Stimulated activated CD4-positive, alpha-beta T cell treated with anti-CD3 and anti-CD28 coated beads, Interleukin-4, amount 100 ng/mL, for 48 hours (primary cell): Measurements from ENCODE around the gene TCEAL1.
"Not testable (repeated sequence)": the region's sequence is repeated elsewhere in the genome, so short reads cannot be mapped to it uniquely, and the experiment has no call there.

Source experiments
- DNase-seq, 2 donors: peaks; one replicate each; pipeline ENCODE4 v3.0.0-alpha.2; 2020; ENCODE audit warnings: low read depth in 2 of 2

Gene TCEAL1

GRCh38 chrX:103635436-103635835 lies 6.7 kb downstream of the TCEAL1 start:
- no peak for DNase-seq

GRCh38 chrX:103637604-103638338 lies 9.0 kb downstream of the TCEAL1 start:
- no peak for DNase-seq

GRCh38 chrX:103638479-103639346 lies 9.9 kb downstream of the TCEAL1 start:
- not testable (repeated sequence) for DNase-seq

- no peak for DNase-seq
Measured at GRCh38 chrX:103640401-103641155, 11.8 kb downstream of the TCEAL1 start.

GRCh38 chrX:103644125-103644524 lies 15.3 kb downstream of the TCEAL1 start:
- DNase-seq: no peak

- no peak for DNase-seq
Measured at GRCh38 chrX:103647630-103648029, 18.9 kb downstream of the TCEAL1 start.

- no peak for DNase-seq
Measured at GRCh38 chrX:103651151-103651773, 22.5 kb downstream of the TCEAL1 start.

GRCh38 chrX:103655230-103656000 lies 26.6 kb downstream of the TCEAL1 start:
- DNase-seq: not testable (repeated sequence)

GRCh38 chrX:103656617-103657016 lies 27.8 kb downstream of the TCEAL1 start:
- DNase-seq: no peak

GRCh38 chrX:103657066-103657465 lies 28.3 kb downstream of the TCEAL1 start:
- not testable (repeated sequence) for DNase-seq

- DNase-seq: no peak
Measured at GRCh38 chrX:103658681-103659433, 30.1 kb downstream of the TCEAL1 start.

- not testable (repeated sequence) for DNase-seq
Measured at GRCh38 chrX:103659460-103659859, 30.7 kb downstream of the TCEAL1 start.

- DNase-seq: no peak
Measured at GRCh38 chrX:103663981-103664762, 35.4 kb downstream of the TCEAL1 start.

- no peak for DNase-seq
Measured at GRCh38 chrX:103666202-103667107, 37.7 kb downstream of the TCEAL1 start.

- DNase-seq: no peak
Measured at GRCh38 chrX:103669745-103670144, 41.0 kb downstream of the TCEAL1 start.

- no peak for DNase-seq
Measured at GRCh38 chrX:103674531-103675454, 46.0 kb downstream of the TCEAL1 start.
